GM21360 (cell line): Measurements from ENCODE around the gene INO80.
"Not testable (repeated sequence)": the region's sequence is repeated elsewhere in the genome, so short reads cannot be mapped to it uniquely, and the experiment has no call there.

Source experiments
- ATAC-seq: cut with Tn5 transposase; IDR thresholded peaks from one replicate; pipeline ENCODE4 v1.9.1; 2021; ENCODE audit warnings: mild to moderate bottlenecking, moderate library complexity; ENCODE audit not compliant: unreplicated experiment

INO80 gene

DNA sequence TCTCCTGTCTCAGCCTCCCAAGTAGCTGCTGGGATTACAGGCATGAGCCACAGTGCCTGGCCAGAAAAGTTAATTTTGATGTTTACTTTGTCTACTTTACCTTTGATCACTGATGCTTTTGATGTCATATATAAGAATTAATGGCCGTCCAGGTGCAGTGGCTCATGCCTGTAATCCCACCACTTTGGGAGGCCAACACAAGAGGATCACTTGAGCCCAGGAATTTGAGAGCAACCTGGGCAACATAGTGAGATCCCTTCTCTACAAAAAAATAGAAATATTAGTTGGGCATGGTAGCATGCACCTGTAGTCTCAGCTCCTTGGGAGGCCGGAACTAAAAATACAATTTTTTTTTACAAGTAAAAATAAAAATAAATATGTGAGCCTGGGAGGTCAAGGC is 6.8 kb upstream of the INO80 start:
- no peak for ATAC-seq

DNA sequence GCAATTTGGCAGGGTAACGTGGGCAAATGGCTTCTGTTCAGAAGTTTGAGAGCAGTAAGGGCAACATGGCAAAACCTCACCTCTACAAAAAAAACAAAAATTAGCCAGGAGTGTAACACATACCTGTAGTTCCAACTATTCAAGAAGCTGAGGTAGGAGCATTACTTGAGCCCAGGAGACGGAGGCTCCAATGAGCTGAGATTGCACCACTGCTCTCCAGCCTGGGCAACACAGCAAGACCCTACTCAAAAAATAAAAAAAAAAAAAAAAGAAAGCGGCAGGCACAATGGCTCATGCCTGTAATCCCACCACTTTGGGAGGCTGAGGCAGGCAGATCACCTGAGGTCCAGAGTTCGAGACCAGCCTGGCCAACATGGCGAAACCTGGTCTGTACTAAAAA is 5.9 kb upstream of the INO80 start:
- ATAC-seq, result no peak

DNA sequence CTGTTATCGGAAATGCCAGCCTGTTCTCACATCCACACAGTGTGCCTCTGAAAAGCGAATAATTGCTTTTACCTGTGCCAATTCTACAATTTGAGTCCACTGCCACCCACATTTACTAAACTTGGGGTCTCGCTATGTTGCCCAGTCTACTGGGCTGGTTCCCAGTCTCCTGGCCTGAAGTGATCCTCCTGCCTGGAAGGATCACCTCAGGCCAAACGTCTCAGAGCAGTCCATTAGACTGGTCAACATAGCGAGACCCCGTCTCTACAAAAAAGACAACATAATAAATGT is 827 bp upstream of the INO80 start:
- ATAC-seq, result no peak

DNA sequence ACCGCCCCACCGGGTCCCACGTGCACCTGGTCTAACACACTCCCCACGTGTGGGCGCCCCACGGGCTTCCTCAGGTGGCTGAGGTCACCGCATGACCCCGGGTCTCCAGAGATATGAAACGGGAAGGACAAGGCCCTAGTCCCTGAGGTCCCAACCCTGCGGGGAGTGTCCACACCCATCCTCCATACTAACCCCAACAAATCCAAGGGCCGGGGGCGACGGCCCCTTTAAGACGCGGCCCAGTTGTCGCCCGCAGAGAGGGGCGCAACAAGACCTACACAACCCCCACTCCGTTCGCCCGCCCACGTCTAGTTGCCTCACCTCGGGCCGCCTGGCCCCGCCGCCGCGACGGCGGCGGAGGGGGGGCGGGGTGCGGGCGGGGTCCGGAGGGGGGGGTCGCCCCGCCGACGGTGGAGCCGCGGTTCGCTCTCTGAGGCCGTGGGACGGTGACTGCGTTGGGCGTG is 396 bp downstream of the INO80 start:
- peak; percentile 56 for ATAC-seq

DNA sequence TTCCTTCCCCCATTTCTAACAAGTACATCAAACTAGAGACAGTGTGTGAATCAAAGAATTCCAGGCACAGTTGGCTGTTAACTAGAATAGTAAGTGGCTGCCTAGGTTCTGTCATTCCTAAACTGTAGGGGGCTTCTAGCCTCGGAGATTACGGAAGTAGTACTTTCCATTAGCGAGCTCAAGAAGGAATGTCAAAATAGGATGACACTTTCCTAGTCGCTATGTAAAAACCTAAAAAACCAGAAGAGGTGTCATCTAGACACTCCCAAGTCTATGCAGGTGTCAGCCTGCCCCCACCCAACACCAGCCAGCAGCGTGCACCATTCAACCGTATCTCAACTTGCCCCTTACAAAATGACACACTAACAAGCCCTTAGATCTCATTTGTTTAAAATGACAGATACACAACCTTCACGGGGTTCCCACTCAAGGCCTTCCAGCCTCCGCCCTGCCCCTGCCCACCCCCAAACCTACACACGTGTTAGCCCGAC is 874 bp downstream of the INO80 start:
- no peak for ATAC-seq

DNA sequence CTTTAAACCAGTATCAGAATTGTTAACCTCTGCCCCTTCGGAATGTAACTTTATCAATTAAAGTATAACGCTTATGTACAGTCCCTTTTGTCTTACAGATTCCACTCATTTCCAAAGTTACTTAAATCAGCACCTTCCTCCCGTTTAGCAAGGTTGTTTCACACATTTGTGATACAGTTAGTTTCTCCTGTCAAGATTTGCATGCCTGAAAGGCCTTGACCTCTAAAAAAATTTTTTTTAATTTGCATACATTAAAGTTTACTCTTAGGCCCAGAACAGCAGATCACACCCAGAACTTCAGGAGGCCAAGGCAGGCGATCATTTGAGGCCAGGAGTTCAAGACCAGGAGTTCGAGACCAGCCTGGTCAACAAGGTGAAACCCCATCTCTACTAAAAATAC is 9.1 kb downstream of the INO80 start:
- no peak for ATAC-seq

DNA sequence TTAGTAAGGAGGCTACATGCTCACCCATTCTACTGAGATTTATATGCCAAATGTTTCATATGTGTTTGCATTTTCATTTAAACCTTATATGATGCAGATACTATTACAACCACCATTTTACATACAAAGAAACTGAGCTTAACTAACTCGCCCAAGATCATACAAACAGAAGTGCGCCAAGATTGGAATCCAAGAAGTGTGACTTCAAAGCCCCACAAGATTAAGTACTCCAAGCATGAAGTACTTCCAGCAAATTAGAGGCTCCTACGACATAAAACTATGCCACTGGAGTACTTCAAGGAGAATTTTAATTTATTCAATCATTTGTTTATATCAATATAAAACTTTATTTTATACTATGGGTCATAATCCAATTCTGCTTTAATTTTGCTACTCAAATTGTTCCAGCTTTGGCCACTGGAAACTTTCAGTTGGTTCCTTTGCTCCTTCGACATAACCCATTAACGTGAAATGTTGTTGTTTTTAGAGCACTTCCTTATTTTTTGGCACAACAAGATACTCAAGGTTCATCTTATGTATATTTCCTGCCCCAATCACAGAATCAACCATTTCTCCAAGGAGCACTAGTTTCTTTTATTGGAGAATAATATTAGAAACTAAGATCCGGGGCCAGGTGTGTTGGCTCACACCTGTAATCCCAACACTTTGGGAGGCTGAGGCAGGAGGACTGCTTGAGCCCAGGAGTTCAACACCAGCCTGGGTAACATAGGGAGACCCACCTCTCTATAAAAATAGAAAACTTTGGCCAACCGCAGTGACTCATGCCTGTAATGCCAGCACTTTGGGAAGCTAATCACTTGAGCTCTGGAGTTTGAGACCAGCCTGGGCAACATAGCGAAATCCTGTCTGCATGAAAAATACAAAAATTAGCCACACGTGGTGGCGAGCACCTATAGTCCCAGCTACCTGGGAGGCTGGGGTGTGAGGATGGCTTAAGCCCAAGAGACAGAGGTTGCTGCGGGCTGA is 10.4 kb downstream of the INO80 start:
- no peak for ATAC-seq

DNA sequence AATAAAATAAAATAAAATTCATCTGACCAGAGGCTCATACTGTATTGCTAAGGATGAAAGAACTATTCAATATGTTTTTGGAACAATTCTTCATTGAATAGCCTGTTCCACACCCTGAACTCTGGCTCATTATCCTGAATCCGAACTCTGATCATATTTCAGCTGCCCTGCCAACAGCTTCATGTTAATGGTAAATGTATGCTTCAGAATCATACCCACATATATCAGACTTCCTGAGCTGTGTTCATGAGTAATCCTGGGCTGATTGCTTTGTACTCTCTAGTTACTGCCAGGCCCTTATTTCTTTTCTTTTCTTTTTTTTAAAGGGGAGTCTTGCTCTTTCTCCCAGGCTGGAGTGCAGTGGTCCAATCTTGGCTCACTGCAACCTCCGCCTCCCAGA is 11.8 kb downstream of the INO80 start:
- ATAC-seq, result no peak

DNA sequence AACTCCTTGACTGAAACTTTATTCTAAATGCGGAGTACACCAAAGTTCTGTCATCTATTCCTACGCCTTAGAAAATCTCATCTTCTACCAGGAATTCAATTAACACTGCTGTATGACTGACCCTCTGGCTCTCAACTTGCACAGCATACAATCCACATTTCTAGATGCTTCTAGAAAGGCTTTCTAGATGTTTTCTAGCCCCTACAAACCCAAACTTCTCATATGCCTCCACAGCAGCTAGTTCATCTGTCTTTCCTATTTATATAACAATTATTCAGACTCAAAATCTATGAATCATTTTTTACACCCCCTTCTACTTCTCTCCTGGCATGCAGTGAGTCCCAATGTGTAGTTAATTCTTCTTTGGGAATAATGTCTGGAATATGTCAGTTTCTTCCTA is 13.2 kb downstream of the INO80 start:
- no peak for ATAC-seq

DNA sequence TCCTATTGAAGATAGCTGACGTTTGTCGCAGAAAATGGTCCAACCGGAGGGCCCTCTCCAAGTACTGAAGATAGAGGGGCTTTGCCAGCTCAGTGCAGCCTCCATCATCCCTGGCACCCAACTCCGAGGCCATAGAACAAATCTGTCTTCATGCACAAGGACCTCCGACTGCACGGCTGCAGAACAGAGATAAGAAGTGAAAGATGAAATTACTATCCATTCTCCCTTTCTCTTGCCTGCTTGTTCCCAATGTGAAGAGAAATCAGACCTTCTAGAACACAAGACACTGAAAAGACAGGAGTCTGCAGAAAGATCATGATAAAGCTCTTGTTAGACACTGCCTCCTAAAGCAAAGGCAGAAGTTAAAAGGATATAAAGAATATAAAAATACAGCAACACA is 19.9 kb downstream of the INO80 start:
- no peak for ATAC-seq

DNA sequence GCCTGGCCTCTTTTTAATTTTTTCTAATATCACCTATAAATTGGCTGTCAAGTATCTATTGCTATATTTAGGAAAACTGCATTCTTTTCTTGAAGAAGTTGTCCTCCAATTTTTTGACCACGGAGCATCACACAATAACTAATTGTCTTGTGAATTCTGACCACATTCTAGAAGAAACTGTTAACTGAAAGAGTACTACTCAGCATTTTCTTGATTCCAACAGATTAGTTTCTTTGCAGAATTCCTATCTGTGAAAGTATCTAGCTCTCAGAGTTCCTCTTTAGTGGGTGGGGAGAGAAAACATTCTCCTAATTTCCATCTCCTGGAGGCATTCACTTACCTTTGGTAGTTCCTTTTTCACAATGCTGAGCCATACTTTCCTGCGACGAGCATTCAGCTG is 31.1 kb downstream of the INO80 start:
- ATAC-seq, result no peak

DNA sequence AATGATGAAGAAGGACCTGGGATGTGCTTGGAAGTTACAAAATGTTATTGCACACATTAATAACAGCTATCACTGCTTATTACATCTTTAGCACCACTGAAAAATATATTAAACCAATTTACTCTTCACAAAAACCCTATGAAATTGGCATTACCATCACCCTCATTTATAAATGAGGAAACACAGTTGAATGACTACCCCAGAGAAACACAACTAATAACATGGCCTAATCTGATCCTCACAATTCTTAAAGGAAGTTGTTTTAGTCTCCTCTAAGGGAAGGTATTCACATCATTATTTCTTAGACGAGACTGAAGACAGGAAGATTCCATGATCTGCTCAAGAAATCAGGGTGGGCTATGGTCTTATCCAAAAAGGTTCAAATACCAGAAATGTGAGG is 35.9 kb downstream of the INO80 start:
- no peak for ATAC-seq

DNA sequence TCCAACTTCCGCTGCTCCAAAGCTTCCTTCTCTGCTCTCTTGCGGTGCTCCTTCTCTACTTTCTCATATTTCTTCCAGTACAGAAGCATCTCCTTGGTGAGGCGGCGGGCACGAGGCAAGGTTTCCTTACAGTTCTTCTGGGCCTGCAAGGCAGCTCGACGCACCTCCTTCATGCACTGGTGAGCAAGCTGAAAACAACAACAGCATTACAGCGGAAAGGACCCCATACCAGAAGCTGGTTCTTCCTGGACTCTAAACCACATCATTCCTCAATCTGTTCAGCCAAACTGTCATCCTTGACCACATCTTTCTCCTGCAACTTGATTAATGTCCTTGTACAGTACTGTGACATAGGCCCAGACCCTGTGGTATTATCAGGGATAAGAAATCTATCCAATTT is 36.4 kb downstream of the INO80 start:
- ATAC-seq, result no peak

DNA sequence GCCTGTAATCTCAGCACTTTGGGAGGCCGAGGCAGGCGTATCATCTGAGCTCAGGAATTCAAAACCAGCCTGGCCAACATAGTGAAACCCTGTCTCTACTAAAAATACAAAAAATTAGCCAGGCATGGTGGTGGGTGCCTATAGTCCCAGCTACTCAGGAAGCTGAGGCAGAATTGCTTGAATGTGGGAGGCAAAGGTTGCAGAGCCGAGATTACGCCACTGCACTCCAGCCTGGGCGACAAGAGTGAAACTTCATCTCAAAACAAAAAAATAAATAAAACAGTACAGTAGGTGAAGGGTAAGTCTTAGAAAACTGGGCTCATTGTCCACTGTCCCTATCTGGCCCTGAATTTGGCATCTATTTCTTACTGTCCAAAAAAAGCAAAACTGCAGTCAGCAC is 37.2 kb downstream of the INO80 start:
- ATAC-seq, result not testable (repeated sequence)

DNA sequence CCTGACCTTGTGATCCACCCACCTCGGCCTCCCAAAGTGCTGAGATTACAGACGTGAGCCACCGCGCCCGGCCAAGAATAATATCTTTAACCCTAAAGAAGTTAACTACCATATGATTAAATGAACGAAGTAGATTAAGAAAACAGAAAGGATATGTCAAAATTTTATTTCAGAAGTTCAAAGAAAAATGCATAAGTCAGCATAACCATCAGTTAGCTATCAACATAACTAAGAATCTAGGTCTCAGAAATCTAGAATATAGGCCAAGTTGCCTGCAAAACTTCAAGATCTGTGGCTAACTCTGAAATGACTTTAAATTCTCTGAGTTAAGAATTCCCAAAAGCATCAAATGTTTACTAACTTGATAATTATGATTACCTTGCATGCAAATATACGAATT is 38.0 kb downstream of the INO80 start:
- ATAC-seq, result no peak

DNA sequence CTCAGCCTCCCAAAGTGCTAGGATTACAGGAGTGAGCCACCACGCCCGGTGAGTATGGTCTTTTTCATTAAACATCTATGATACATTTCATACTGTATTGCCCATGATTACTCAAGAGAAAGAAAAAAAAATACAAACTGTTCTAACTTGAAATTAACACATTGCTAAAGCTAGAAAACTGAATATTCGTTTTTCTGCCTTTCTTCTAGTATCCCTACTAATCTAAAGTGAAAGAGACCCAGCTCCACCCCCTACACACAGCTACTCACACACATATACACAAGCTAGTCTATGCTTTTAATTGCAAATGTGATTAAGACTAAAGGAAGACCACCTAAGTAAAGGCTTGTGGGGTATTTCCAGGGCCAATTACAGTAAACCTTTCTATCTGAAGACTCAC is 43.1 kb downstream of the INO80 start:
- ATAC-seq, result no peak

DNA sequence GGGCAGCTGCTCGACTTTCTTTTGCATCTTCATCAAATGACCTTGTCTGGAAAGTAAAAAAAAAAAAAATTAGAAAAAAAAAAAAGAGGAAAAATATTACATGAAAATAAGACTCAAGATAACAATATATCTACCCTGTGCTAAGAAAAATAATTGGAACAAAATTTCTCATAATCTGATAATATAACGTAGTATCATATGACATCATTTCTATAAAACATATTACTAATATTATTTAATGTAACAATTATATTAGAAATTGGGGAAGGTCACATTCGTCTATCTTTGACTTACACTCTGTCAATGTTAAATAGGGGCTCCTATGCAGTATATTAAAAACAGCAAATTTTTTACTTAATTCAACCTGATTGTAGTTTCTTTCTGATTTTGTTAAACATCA is 44.1 kb downstream of the INO80 start:
- ATAC-seq, result no peak

DNA sequence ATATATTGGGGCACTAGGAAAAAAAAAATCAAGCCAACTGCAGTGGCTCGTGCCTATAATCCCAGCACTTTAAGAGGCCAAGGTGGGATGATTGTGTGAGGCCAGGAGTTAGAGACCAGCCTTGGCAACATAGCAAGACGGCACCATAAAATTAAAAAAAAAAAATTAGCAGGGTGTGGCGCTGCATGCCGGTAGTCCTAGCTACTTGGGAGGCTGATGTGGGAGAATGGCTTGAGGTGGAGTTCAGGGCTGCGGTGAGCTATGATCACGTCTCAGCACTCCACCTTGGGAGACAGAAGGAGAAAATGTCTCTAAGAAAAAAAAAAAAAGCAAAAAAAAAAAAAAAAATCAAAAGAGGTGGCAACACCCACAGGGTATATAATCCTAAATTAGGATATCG is 49.6 kb downstream of the INO80 start:
- no peak for ATAC-seq

DNA sequence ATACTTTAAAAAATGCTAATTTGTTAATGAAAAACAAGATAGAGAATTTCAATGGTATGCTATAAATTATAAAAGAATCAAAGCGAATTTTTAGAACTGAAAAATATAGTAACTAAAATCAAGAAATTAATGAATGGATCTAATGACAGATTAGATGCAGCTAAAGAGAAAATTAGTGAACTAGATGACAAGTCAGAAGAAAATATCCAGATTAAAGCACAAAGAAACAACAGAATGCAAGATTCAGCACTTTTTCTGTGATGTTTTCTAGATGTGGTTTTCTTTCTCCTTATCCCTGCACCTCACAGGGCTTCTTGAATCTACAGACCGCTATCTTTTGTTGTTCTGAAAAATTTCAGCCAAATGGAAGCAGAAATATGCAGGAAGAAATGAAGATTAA is 54.4 kb downstream of the INO80 start:
- ATAC-seq, result no peak

DNA sequence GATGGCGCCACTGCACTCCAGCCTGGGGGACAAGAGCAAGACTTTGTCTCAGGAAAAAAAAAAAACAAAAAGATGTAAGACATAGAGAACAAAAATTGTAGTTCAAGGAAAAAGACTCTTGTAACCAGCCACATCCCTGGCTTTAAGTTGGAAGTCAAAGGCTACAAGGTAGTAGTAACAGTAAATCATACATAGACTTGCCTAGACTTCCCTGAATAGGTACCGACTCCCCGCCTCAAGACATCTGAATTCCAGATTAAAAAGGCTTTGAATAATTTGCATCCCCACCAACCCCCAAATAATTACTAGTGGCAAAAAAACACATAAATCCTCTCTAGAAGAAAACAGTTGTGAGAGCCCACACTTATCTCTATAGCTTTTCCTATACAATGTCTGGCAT is 55.6 kb downstream of the INO80 start:
- ATAC-seq, result no peak

DNA sequence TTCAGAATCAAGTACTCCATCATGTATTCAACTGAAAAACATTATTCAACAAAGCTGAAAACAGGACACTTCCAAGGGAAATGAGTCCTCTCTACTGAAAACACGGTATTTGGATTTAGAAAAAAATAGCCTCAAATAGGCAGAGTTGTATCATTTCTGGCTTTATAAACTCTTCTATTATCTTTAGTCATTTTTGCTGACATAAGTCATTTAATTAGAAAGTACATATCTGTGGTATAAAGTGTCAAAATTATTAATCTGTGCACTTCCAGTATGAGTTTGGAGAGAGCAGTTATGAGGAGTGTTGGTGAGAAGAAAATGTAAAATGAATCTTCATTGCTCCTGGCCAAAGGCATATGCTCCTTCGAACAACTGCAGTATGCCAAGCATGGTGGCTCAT is 59.3 kb downstream of the INO80 start:
- ATAC-seq, result no peak

DNA sequence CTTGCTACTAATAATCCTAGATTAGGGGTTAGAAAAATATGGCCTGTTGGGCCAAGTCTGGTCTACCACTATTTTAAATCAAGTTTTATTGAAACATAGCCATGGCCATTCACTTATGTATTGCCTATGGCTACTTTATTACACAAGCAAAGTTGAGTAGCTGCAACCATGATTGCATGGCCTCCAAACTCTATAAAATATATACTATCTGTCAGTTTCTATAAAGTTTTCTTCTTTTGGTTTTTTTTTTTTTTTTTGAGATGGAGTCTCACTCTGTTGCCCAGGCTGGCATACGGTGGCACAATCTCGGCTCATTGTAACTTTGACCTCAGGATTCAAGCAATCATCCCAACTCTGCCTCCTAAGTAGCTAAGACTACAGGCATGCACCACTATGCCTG is 60.4 kb downstream of the INO80 start:
- ATAC-seq, result no peak

DNA sequence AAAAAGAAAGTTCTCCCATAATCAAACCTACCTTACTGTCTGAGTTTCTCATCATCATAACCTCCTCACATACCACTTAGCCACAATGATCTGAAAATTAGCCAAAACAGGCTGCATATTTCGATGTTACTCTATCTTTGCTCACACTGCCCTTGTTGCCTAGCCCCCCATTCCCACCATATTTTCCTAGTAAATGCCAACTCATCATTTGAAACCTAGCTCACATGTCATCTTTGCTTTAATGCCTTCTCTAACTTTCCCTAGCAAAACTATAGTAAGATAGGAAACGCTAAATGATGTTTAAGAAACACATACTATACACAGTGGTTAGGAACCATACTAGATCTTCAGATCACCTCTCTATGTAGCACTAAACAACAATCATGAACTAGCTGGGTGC is 64.9 kb downstream of the INO80 start:
- no peak for ATAC-seq
